GM18873 (cell line): Measurements from ENCODE around the gene XPO1.
A peak's percentile ranks its signal among the peaks of the same experiment; 100 is the strongest.
"Not testable (repeated sequence)": the region's sequence is repeated elsewhere in the genome, so short reads cannot be mapped to it uniquely, and the experiment has no call there.

ENCODE experiments used
- ATAC-seq: cut with Tn5 transposase; IDR thresholded peaks from one replicate; pipeline ENCODE4 v1.9.1; 2021; ENCODE audit warnings: mild to moderate bottlenecking, moderate library complexity, moderate number of reproducible peaks; ENCODE audit not compliant: unreplicated experiment, low FRiP score

The XPO1 gene

GRCh38 chr2:61535449-61535848 lies 2.7 kb downstream of the XPO1 start:
- ATAC-seq = no peak

- ATAC-seq = no peak
These were observed 3.2 kb downstream of the XPO1 start for GRCh38 chr2:61534926-61535325.

DNA sequence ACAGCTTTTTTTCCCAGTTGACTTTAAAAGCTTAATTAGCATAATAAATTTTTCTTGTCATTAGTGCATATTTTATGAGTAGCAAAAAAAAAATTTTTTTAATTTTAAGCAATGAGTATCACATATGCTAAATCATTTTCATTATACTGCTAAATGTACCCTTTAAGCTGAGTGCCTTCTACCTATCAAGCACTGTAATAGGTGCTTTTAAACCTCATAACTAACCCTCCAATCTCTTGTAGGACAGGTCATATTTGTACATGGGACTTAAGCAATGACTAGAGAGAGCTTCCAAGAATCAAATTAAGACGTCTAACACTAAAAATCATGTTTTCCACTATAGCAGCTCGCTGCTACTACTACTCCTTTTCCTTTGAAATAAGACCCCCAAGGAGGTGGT lies 7.4 kb downstream of the XPO1 start:
- ATAC-seq = no peak

- ATAC-seq = no peak
These were observed 8.0 kb downstream of the XPO1 start for GRCh38 chr2:61529944-61530735.

GRCh38 chr2:61520261-61520660 lies 17.9 kb downstream of the XPO1 start:
- ATAC-seq = no peak

- no peak for ATAC-seq
These were observed 25.3 kb downstream of the XPO1 start for GRCh38 chr2:61512768-61513398.

- no peak for ATAC-seq
These were observed 27.2 kb downstream of the XPO1 start for GRCh38 chr2:61510674-61511671.

- ATAC-seq = no peak
These were observed 33.2 kb downstream of the XPO1 start for GRCh38 chr2:61504949-61505348.

- no peak for ATAC-seq
These were observed 39.1 kb downstream of the XPO1 start for GRCh38 chr2:61499060-61499459.

DNA sequence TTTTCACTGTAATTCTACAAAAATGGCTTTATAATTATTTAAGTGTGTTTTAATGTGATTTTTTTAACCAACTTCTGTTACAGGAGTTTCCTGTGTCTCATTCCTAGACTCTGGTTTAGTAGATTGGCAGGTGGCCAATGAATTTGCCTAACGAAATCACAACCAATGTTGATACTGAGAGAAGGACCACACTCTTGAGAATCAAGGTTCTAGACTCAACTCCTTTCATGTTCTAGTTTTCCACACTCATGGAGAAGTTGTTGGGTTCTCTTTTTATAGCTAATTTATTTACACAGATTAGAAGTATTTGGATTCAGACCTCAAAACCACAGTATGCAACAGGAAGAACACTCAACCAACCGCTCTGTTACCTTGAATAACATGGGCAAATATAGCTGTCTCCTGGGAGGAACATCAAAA lies 44.6 kb downstream of the XPO1 start:
- ATAC-seq = no peak

- no peak for ATAC-seq
These were observed 45.7 kb downstream of the XPO1 start for GRCh38 chr2:61492476-61492875.

GRCh38 chr2:61485281-61485680 lies 52.9 kb downstream of the XPO1 start:
- ATAC-seq = no peak

DNA sequence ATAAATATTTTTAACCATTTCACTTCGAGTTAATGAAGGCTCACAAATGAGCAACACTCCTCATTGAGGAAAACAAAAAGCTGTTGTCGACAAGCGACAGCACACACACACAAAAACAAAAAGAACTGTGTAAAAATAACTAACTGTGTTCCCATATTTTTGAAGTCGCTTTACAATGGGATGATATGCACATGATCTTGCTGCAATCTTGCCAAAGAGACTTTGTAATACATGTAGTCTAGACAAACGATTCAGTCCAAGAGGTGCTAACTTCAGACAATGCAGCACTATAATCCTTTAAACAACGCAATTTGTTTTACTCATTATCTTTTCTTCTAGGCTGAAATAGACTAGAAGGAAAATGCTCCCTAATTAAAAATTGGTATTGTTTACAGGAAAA lies 60.1 kb downstream of the XPO1 start:
- ATAC-seq = no peak

DNA sequence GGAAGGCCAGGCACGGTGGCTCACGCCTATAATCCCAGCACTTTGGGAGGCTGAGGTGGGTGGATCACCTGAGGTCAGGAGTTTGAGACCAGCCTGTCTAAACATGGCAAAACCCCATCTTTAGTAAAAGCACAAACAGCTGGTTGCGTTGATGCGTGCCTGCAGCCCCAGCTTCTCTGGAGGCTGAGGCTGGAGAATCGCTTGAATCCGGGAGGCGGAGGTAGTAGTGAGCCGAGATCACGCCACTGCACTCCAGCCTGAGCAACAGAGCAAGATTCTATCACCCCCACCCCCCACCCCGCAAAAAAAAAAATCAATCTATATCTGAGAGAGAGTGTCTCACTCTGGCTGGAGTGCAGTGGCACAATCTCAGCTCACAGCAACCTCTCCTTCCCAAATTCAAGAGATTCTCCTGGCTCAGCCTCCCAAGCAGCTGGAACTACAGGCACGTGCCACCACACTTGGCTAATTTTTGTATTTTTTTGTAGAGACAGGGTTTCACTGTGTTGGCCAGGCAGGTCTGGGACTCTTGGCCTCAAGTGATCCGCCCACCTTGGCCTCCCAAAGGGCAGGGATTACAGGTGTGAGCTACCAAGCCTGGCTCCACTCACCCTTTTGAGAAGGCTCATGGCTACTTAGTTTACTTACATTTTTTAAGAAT lies 61.1 kb downstream of the XPO1 start:
- ATAC-seq = not testable (repeated sequence)

GRCh38 chr2:61471905-61472805 lies 66.0 kb downstream of the XPO1 start:
- peak; percentile 11 for ATAC-seq

DNA sequence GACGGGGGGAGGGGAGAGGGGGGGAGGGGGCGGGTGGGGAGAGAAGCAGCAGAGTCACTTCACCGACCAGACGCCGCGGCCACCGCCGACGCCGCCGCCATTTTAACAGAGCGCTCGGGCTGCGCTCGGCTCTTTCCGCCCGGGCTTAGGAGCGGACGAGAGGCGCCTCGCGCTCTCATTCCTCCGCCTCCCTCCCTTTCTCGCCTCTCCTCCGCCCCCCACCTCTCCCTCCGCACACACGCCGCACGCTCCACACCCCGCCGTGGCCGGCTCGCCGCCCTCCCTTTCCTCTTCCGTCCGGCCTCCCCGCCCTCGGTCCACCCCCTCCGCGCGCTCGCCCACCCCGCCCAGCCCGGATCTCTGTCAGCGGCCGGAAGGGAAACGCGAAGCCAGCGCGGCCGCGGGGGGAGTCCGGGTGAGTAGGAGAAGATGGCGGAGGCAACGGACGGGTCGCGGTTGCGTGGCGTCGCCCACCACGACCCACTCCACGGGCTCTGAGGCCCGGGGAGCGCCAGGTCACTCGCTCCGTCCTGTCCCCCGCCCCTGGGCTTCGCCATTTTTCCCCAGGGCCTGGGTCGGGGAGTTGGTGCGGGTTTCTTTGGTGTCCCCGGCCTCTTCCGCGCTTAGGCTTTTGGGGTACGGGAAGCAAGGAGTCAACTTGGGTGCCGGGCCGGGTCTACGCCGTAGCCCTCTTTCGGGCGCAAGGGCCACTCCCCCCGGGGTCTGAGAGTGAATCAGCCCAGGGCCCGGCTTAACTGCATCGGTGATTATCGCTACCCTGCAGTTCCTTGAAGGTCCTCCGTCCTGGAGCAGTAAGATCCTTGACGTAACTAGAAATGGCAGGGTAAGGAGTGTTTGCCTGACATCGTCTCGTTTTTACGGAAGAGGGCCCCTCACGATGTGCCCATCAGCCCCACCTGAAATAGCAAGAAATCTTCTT lies 66.9 kb downstream of the XPO1 start, which contains the start of gene USP34:
Gene USP34, minus strand, starts transcription at position 123 of the 940 bp plus-strand sequence. CDS start 395 bp downstream, outside the sequence.
- ATAC-seq = peak; percentile 52

- ATAC-seq = no peak
These were observed 67.8 kb downstream of the XPO1 start for GRCh38 chr2:61470122-61470951.
